ENCODE measurements around the gene NOX3.

NOX3 gene

GRCh38 chr6:155412335-155412734 lies 43.3 kb downstream of the NOX3 start:
- Histone ChIP-seq H3K4me3 (ENCODE audit: low read depth, low read length) (no peak overlapping the region), H3K27ac (ENCODE audit: low read depth, low read length) (no peak overlapping the region), H3K9ac (ENCODE audit: low read depth, low read length) (no peak overlapping the region), H3K36me3 (ENCODE audit: control insufficient read depth, insufficient read depth, low read length) (no peaks in the 10 kb centered on the region), H3K9me3 (ENCODE audit: control insufficient read depth, insufficient read depth, low read length) (no peaks in the 10 kb centered on the region), H3K4me1 (ENCODE audit: control insufficient read depth, insufficient read depth, low read length) (0 out of 2 replicates have a peak, but pooled peaks cover 2% of the 10 kb centered on the region), H3K27me3 (ENCODE audit: control insufficient read depth, insufficient read depth, low read length) (no peaks in the 10 kb centered on the region)

- no peaks in the 10 kb centered on the region for H3K27me3 ChIP-seq (ENCODE audit: control insufficient read depth, insufficient read depth, low read length)
- no peak overlapping the region for H3K9ac ChIP-seq (ENCODE audit: low read depth, low read length)
These were observed 44.2 kb downstream of the NOX3 start for GRCh38 chr6:155411154-155412052.

GRCh38 chr6:155409391-155409790 lies 46.2 kb downstream of the NOX3 start:
- Histone ChIP-seq H3K4me3 (ENCODE audit: low read depth, low read length) (no peak overlapping the region), H3K9me3 (ENCODE audit: control insufficient read depth, insufficient read depth, low read length) (no peaks in the 10 kb centered on the region), H3K36me3 (ENCODE audit: control insufficient read depth, insufficient read depth, low read length) (no peaks in the 10 kb centered on the region), H3K27ac (ENCODE audit: low read depth, low read length) (no peak overlapping the region), H3K9ac (ENCODE audit: low read depth, low read length) (no peak overlapping the region), H3K27me3 (ENCODE audit: control insufficient read depth, insufficient read depth, low read length) (no peaks in the 10 kb centered on the region), H3K4me1 (ENCODE audit: control insufficient read depth, insufficient read depth, low read length) (no peaks in the 10 kb centered on the region)

More at GRCh38 chr6:155411154-155412052, 44.2 kb downstream of the NOX3 start:
- no peak overlapping the region for H3K4me3 ChIP-seq (ENCODE audit: low read depth, low read length)
- H3K27ac ChIP-seq (ENCODE audit: low read depth, low read length): no peak overlapping the region
- H3K9me3 ChIP-seq (ENCODE audit: control insufficient read depth, insufficient read depth, low read length): no peaks in the 10 kb centered on the region
- H3K4me1 ChIP-seq (ENCODE audit: control insufficient read depth, insufficient read depth, low read length): no peaks in the 10 kb centered on the region
- H3K36me3 ChIP-seq (ENCODE audit: control insufficient read depth, insufficient read depth, low read length): no peaks in the 10 kb centered on the region

GRCh38 chr6:155408981-155409380 lies 46.7 kb downstream of the NOX3 start:
- Histone ChIP-seq H3K36me3 (ENCODE audit: control insufficient read depth, insufficient read depth, low read length) (no peaks in the 10 kb centered on the region), H3K27me3 (ENCODE audit: control insufficient read depth, insufficient read depth, low read length) (no peaks in the 10 kb centered on the region), H3K4me1 (ENCODE audit: control insufficient read depth, insufficient read depth, low read length) (no peaks in the 10 kb centered on the region), H3K9ac (ENCODE audit: low read depth, low read length) (no peak overlapping the region), H3K27ac (ENCODE audit: low read depth, low read length) (no peak overlapping the region), H3K9me3 (ENCODE audit: control insufficient read depth, insufficient read depth, low read length) (no peaks in the 10 kb centered on the region), H3K4me3 (ENCODE audit: low read depth, low read length) (no peak overlapping the region)

GRCh38 chr6:155408231-155408630 lies 47.4 kb downstream of the NOX3 start:
- no peaks in the 10 kb centered on the region for H3K9me3 ChIP-seq (ENCODE audit: control insufficient read depth, insufficient read depth, low read length)
- no peaks in the 10 kb centered on the region for H3K36me3 ChIP-seq (ENCODE audit: control insufficient read depth, insufficient read depth, low read length)
- H3K4me1 ChIP-seq (ENCODE audit: control insufficient read depth, insufficient read depth, low read length): no peaks in the 10 kb centered on the region
- H3K9ac ChIP-seq (ENCODE audit: low read depth, low read length): no peak overlapping the region
- H3K27ac ChIP-seq (ENCODE audit: low read depth, low read length): no peak overlapping the region
- no peak overlapping the region for H3K4me3 ChIP-seq (ENCODE audit: low read depth, low read length)
- H3K27me3 ChIP-seq (ENCODE audit: control insufficient read depth, insufficient read depth, low read length): no peaks in the 10 kb centered on the region

GRCh38 chr6:155406801-155407200 lies 48.8 kb downstream of the NOX3 start:
- Histone ChIP-seq H3K4me3 (ENCODE audit: low read depth, low read length) (no peak overlapping the region), H3K27ac (ENCODE audit: low read depth, low read length) (no peak overlapping the region), H3K9ac (ENCODE audit: low read depth, low read length) (no peak overlapping the region), H3K27me3 (ENCODE audit: control insufficient read depth, insufficient read depth, low read length) (no peaks in the 10 kb centered on the region), H3K36me3 (ENCODE audit: control insufficient read depth, insufficient read depth, low read length) (no peaks in the 10 kb centered on the region), H3K9me3 (ENCODE audit: control insufficient read depth, insufficient read depth, low read length) (no peaks in the 10 kb centered on the region), H3K4me1 (ENCODE audit: control insufficient read depth, insufficient read depth, low read length) (no peaks in the 10 kb centered on the region)

- H3K27ac ChIP-seq (ENCODE audit: low read depth, low read length): no peak overlapping the region
- H3K4me3 ChIP-seq (ENCODE audit: low read depth, low read length): no peak overlapping the region
- H3K4me1 ChIP-seq (ENCODE audit: control insufficient read depth, insufficient read depth, low read length): no peaks in the 10 kb centered on the region
- H3K9ac ChIP-seq (ENCODE audit: low read depth, low read length): no peak overlapping the region
- H3K9me3 ChIP-seq (ENCODE audit: control insufficient read depth, insufficient read depth, low read length): no peaks in the 10 kb centered on the region
- no peaks in the 10 kb centered on the region for H3K36me3 ChIP-seq (ENCODE audit: control insufficient read depth, insufficient read depth, low read length)
- no peaks in the 10 kb centered on the region for H3K27me3 ChIP-seq (ENCODE audit: control insufficient read depth, insufficient read depth, low read length)
These were observed 50.7 kb downstream of the NOX3 start for GRCh38 chr6:155404937-155405336.

- no peaks in the 10 kb centered on the region for H3K4me1 ChIP-seq (ENCODE audit: control insufficient read depth, insufficient read depth, low read length)
- H3K9me3 ChIP-seq (ENCODE audit: control insufficient read depth, insufficient read depth, low read length): no peaks in the 10 kb centered on the region
- no peak overlapping the region for H3K9ac ChIP-seq (ENCODE audit: low read depth, low read length)
- H3K36me3 ChIP-seq (ENCODE audit: control insufficient read depth, insufficient read depth, low read length): no peaks in the 10 kb centered on the region
- no peak overlapping the region for H3K27ac ChIP-seq (ENCODE audit: low read depth, low read length)
- no peak overlapping the region for H3K4me3 ChIP-seq (ENCODE audit: low read depth, low read length)
- no peaks in the 10 kb centered on the region for H3K27me3 ChIP-seq (ENCODE audit: control insufficient read depth, insufficient read depth, low read length)
These were observed 52.9 kb downstream of the NOX3 start for GRCh38 chr6:155402656-155403304.

GRCh38 chr6:155400654-155400965 lies 55.0 kb downstream of the NOX3 start:
- Histone ChIP-seq H3K27ac (ENCODE audit: low read depth, low read length) (no peak overlapping the region), H3K36me3 (ENCODE audit: control insufficient read depth, insufficient read depth, low read length) (no peaks in the 10 kb centered on the region), H3K4me1 (ENCODE audit: control insufficient read depth, insufficient read depth, low read length) (no peaks in the 10 kb centered on the region), H3K27me3 (ENCODE audit: control insufficient read depth, insufficient read depth, low read length) (no peaks in the 10 kb centered on the region), H3K4me3 (ENCODE audit: low read depth, low read length) (no peak overlapping the region), H3K9ac (ENCODE audit: low read depth, low read length) (no peak overlapping the region), H3K9me3 (ENCODE audit: control insufficient read depth, insufficient read depth, low read length) (no peaks in the 10 kb centered on the region)

- H3K27ac ChIP-seq (ENCODE audit: low read depth, low read length): no peak overlapping the region
- H3K4me3 ChIP-seq (ENCODE audit: low read depth, low read length): no peak overlapping the region
- H3K9me3 ChIP-seq (ENCODE audit: control insufficient read depth, insufficient read depth, low read length): no peaks in the 10 kb centered on the region
- H3K36me3 ChIP-seq (ENCODE audit: control insufficient read depth, insufficient read depth, low read length): no peaks in the 10 kb centered on the region
- H3K9ac ChIP-seq (ENCODE audit: low read depth, low read length): no peak overlapping the region
- no peaks in the 10 kb centered on the region for H3K27me3 ChIP-seq (ENCODE audit: control insufficient read depth, insufficient read depth, low read length)
- H3K4me1 ChIP-seq (ENCODE audit: control insufficient read depth, insufficient read depth, low read length): no peaks in the 10 kb centered on the region
These were observed 55.6 kb downstream of the NOX3 start for GRCh38 chr6:155399745-155400653.
